Stimulated activated CD8-positive, alpha-beta memory T cell treated with anti-CD3 and anti-CD28 coated beads, Interleukin-7, amount 100 ng/mL, for 4 hours (primary cell): Measurements from ENCODE around the gene TNFSF18.
"Not testable (repeated sequence)": the region's sequence is repeated elsewhere in the genome, so short reads cannot be mapped to it uniquely, and the experiment has no call there.

Source experiments
- DNase-seq, 2 donors: peaks; one replicate each; pipeline ENCODE4 v3.0.0-alpha.2; 2020; ENCODE audit warnings: low read depth in 2 of 2

The TNFSF18 gene, protein sequence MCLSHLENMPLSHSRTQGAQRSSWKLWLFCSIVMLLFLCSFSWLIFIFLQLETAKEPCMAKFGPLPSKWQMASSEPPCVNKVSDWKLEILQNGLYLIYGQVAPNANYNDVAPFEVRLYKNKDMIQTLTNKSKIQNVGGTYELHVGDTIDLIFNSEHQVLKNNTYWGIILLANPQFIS

GRCh38 chr1:173050865-173051264, at the start of gene TNFSF18:
Gene TNFSF18, minus strand, starts transcription at chr1:173050941. Its CDS starts 45 bp downstream, at chr1:173050896.
- no peak for DNase-seq

GRCh38 chr1:173099166-173099565, 48.4 kb upstream of the TNFSF18 start:
- DNase-seq = no peak

DNA sequence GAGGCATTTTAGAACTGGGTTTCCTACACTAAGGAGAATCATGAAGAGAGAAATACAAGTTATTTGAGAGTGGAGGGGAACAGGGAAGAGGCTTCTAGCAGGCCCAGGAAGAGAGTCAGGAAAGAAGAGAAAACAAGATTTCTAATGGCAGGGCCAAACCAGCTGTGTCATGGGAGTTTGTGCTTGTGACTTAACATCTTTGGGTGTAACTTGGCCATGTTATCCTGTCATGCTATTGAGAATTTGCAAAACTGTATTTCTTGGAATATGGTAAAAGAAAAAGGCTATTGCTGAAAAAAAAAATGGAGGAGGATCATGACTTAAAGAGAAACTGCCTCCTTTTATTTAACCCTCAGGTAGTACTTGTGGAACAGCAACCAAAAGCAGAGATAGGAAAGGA, 47.4 kb upstream of the TNFSF18 start:
- no peak for DNase-seq

GRCh38 chr1:173097001-173097400, 46.3 kb upstream of the TNFSF18 start:
- no peak for DNase-seq

DNA sequence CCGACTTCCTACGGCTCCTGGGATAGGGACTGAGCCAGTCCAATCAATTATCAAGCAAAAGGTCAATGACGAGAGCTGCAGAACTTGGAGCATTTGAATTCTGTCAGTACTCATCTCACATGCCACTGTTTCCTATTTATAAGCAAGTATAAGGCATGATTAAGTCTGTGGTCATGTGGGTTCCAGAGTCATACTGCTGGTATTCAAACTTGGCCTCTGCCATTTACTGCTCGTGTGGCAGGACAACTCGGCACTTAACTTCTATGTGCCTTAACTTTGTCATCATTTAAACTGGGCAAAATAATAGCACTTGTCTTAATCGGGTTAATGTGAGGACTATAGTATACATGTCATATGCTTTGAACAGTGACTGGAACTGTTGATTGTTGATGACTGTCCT, 44.9 kb upstream of the TNFSF18 start:
- DNase-seq = no peak

DNA sequence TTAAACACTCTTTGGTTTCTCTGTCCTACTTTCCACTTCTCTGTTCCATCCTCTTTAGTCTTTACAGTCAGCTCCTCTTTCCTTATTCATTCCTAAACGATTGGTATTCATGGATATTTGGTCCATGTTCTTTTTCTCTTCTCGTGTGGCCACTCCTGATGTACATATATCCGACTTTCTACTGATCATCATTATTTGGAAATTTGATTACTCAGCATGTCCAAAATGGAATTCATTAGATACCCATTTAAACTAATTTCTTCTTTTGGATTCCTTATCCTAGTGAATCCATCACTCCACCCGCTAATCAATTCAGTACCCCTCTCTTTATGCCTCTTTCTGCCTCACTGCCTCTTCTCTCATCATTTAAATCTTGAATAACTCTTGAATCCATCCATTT, 43.8 kb upstream of the TNFSF18 start:
- DNase-seq = no peak

DNA sequence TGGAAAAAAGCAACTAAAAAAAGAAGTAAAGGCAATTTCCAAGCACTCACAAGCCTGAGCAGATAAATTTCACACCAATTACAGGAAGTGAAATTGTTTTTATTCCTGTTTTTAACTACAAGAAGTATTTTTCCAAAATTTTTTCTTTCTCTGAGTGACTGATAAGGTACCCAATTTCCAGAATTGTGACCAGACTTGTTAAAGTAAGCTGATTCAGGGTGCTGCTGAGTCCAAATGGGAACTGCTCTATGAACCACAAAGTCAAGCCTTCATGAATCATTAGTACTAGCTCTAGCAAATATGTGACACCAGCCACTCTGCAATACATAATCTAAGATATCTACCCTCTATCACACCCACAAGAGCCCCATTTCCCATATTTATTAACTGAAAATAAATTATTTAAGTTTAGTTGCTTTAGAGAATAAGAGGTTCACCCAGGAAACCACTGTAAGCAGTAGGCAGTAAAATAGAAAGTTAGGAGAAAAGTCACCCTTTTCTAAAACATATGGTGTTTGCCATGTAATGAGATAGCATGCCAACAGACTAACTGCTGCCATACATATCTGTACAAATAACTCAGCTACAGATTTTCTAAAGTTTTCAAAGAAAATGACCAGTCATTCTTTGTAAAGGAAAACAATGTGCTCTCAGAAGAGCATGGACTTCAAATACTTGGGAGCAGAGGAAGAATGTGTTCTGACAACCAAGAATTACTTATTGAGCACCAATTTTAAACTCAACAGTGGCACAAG, 43.1 kb upstream of the TNFSF18 start:
- no peak for DNase-seq

GRCh38 chr1:173084292-173084691, 33.6 kb upstream of the TNFSF18 start:
- DNase-seq = no peak

DNA sequence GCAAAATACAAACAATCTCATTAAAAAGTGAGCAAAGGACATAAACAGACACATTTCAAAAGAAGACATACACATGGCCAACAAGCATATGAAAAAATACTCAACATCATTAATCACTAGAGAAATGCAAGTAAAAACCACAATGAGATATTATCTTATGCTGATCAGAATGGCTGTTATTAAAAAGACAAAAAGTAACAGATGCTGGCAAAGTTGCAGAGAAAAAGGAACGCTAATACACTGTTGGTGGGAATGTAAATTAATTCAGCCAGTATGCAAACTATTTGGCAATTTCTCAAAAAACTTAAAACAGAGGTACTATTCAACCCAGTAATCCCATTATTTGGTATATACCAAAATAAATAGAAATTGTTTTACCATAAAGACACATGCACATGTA, 32.2 kb upstream of the TNFSF18 start:
- no peak for DNase-seq

GRCh38 chr1:173074217-173074616, 23.5 kb upstream of the TNFSF18 start:
- DNase-seq = not testable (repeated sequence)

DNA sequence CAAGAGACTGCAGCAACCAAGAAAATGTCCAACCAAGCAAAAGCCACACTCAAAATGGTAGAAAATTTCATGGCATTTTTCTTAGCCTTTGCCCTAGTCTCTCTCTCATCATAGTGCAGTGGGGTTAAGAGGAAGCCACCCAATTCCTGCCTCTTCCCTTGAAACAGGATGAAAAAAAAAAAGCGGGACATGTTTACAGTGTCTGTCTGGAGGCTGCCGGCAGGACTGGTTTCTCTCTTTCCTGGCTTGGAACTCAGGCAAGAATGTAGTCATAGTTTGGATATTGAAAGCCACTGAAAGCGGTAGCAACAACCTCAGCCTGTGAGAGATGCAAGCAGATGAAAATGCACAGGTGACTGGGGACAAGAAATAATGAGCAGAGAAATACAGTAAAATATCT, 13.3 kb upstream of the TNFSF18 start:
- no peak for DNase-seq

DNA sequence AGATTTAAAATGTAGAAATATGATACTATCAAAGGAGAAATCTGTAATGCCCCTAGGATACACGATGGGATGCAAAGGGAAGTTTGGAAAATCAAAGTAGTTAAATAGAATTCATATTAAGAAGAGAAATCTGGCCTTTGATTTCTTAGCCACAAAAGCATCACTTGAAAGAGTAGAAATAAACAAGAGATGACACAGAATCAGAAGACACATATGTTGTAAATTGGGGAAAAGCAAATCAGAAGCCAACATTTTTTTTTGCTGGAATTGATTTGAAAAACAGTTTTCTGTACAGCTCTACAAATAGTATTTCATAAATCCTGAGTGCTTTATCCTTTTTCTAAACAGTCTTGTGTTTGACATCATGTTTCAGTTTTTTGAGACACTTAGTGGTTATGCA, 12.4 kb upstream of the TNFSF18 start:
- no peak for DNase-seq

- no peak for DNase-seq
These were observed 11.6 kb upstream of the TNFSF18 start for GRCh38 chr1:173062150-173062938.

DNA sequence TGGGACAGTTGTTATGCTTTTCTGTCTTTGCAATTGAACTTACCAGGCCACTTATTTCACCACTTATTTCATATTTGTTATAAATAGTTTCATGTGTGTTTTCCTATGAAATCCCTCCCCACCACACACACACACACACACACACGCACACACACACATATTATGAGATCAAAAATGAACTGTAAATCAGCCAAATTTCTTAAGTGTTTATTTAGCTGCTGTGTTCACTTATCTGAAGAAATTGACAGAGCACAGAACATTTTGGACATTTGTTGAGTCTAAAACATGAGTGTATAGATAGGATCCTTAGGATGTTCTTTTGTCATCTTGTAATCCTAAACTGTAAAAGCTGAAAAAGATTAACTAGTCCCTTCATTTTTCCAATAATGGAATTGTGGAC, 7.8 kb upstream of the TNFSF18 start:
- DNase-seq = no peak

DNA sequence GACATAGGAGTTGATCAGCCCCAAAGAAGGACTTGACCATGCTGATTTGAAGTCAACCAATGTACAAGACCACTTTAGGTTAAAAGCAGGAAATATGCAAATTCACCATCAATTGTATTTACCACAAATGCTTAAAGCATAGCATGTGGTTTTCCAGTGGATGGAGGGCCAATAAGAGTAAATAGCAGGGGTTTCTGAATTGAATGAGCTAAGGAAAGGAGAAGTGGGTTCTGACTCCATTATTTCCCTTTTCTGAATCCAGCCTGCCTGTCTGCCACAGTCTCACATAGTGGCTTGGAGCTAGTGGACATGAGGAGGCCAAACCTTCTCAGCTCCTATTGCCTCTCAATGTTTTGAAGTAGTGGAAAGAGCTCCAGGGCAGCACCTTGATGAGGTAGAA, 7.2 kb upstream of the TNFSF18 start:
- DNase-seq = no peak

DNA sequence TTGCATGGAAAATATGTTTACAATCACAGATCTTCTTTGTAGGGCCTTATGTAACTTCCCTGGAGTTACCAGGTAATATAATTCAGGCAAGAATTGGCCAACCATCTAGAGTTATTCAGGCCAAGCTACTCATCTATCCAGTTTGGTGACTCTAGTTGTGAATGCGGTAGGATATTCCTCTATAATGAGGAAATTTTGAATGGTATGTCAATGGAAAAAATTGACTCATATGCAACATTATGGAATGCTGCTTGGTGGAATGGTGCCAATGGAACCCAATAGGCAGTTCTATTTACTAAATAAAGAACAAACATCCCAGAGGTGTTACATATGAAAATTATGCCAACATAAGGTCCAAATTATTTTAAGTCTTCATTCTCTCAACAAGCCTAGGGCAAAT, 5.6 kb upstream of the TNFSF18 start:
- no peak for DNase-seq

DNA sequence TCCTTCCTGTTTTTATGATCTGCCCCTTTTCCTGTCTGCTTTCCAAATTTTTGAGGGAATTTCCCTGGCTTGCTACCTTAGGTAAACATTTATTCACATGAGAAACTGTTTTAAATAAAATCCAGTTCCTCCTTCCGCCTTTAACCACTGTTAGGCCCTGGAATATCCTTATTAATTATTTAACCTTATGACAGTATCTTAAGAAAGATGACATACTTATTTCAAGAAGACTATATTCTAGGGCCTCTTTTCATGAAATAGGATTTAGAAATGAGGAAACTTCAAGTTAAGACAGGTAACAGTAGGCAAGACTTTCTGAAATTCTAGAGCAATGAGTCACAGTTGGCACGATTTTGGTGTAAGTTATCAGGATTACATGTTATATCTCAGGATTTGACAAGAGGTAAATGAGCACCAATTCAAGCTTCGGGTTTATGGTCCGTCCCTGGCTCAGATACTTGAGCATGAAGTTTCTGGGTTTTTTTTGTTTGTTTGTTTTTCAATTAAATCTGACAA, 2.0 kb upstream of the TNFSF18 start:
- DNase-seq = no peak

- DNase-seq = no peak
These were observed 1.5 kb downstream of the TNFSF18 start for GRCh38 chr1:173049322-173049633.

- DNase-seq = no peak
These were observed 2.0 kb downstream of the TNFSF18 start for GRCh38 chr1:173048621-173049321.

GRCh38 chr1:173044656-173045055, 6.1 kb downstream of the TNFSF18 start:
- no peak for DNase-seq

DNA sequence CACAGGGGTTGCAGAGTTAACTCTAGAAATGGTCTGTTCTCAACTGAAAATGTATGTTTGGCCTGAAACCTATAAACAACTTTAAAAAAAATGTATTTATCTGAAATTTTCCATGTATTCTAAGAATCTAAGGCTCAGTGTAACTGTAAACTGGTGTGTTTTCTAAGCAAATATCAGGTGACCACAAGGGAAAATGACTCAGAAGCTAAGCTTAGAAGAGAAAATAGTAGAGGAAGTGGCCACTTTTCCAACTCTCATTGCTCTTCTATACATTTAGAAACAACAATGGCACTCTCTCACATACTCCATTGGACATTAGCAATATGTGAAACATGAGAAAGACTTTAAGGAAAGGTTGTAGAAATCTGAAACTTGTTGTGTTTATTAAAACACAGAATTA, 7.5 kb downstream of the TNFSF18 start:
- no peak for DNase-seq

DNA sequence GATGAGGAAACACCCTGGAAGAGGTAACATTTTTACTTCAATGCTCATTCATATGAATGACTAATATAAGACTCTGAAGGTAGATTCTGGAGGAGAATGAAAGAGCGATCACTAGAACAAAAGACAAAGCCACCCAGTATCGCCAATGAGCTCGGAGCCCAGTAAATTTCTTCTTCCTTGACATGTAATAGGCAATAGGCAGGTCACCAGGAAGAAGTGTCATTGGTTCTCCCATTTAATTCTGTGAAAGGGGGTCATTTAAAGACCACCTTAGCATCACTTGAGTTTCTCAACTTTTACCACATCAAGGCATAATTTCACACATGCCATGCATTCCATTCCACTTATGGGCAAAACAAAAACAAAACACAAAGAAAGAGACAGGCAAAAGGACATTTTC, 7.9 kb downstream of the TNFSF18 start:
- DNase-seq = no peak
